AG08395 (cell line): ENCODE data around the gene C21orf58.
A peak's percentile ranks its signal among the peaks of the same experiment; 100 is the strongest.
"Not testable (repeated sequence)": the region's sequence is repeated elsewhere in the genome, so short reads cannot be mapped to it uniquely, and the experiment has no call there.

Experiments used
- DNase-seq: peaks from one replicate; pipeline ENCODE4 v3.0.0; 2012; ENCODE audit warnings: mixed read lengths, low spot score

C21orf58 gene

GRCh38 chr21:46323710-46324389 lies at the start of gene C21orf58, which contains the start of gene PCNT:
Gene C21orf58, minus strand, starts transcription at chr21:46323870. Its CDS starts 1,132 bp downstream, at chr21:46322738.
Gene PCNT, plus strand, starts transcription at chr21:46324156. Its CDS starts 73 bp downstream, at chr21:46324229.
- peak; percentile 100 for DNase-seq

- not testable (repeated sequence) for DNase-seq
These were observed 49.3 kb upstream of the C21orf58 start for GRCh38 chr21:46372947-46373346.

GRCh38 chr21:46372014-46372485 lies 48.4 kb upstream of the C21orf58 start:
- no peak for DNase-seq

GRCh38 chr21:46371204-46372013 lies 47.7 kb upstream of the C21orf58 start:
- no peak for DNase-seq

- no peak for DNase-seq
These were observed 46.0 kb upstream of the C21orf58 start for GRCh38 chr21:46369520-46370235.

GRCh38 chr21:46368533-46369285 lies 45.0 kb upstream of the C21orf58 start:
- DNase-seq, result no peak

GRCh38 chr21:46366966-46367365 lies 43.3 kb upstream of the C21orf58 start:
- DNase-seq, result no peak

GRCh38 chr21:46366561-46366960 lies 42.9 kb upstream of the C21orf58 start:
- no peak for DNase-seq

- DNase-seq, result no peak
These were observed 42.4 kb upstream of the C21orf58 start for GRCh38 chr21:46366091-46366490.

- DNase-seq, result no peak
These were observed 40.0 kb upstream of the C21orf58 start for GRCh38 chr21:46363698-46364097.

GRCh38 chr21:46362946-46363345 lies 39.3 kb upstream of the C21orf58 start:
- DNase-seq, result no peak

- no peak for DNase-seq
These were observed 38.3 kb upstream of the C21orf58 start for GRCh38 chr21:46361935-46362334.

- no peak for DNase-seq
These were observed 37.5 kb upstream of the C21orf58 start for GRCh38 chr21:46361176-46361575.

- no peak for DNase-seq
These were observed 34.2 kb upstream of the C21orf58 start for GRCh38 chr21:46357684-46358425.

- DNase-seq, result no peak
These were observed 33.6 kb upstream of the C21orf58 start for GRCh38 chr21:46357335-46357604.

- no peak for DNase-seq
These were observed 33.0 kb upstream of the C21orf58 start for GRCh38 chr21:46356494-46357334.

- DNase-seq, result no peak
These were observed 32.3 kb upstream of the C21orf58 start for GRCh38 chr21:46356005-46356338.

- no peak for DNase-seq
These were observed 31.7 kb upstream of the C21orf58 start for GRCh38 chr21:46355161-46356004.

GRCh38 chr21:46354518-46354917 lies 30.8 kb upstream of the C21orf58 start:
- DNase-seq, result no peak

- DNase-seq, result no peak
These were observed 30.4 kb upstream of the C21orf58 start for GRCh38 chr21:46354046-46354445.
